ENCODE results near the gene NAA35.

GRCh38 chr9:86039991-86040860, 99.3 kb downstream of the NAA35 start:
- no peak for TF ChIP-seq POLR2A (conservative IDR thresholded peaks at IDR 0.05)
- TF ChIP-seq MYNN (IDR thresholded peaks at IDR 0.05) = no peak
- TF ChIP-seq MYNN (CRISPR knock-in tag; IDR thresholded peaks at IDR 0.05) = no peak
- TF ChIP-seq ZFP30 (CRISPR knock-in tag; IDR thresholded peaks at IDR 0.05; ENCODE audit: borderline replicate concordance) = no peak
- TF ChIP-seq CTCF (IDR thresholded peaks at IDR 0.05 in 2 of 3, conservative IDR thresholded peaks at IDR 0.05 in 1 of 3; ENCODE audit: insufficient read depth in 2 of 3, low read depth in 1 of 3, low read length in 3 of 3) = no peak
- TF ChIP-seq TGIF2 (CRISPR knock-in tag; IDR thresholded peaks at IDR 0.05) = no peak
